GM19452 (cell line): ENCODE data around the gene APOBEC2.

Source experiments
- ATAC-seq: cut with Tn5 transposase; IDR thresholded peaks from one replicate; pipeline ENCODE4 v1.9.1; 2021; ENCODE audit not compliant: unreplicated experiment

APOBEC2 gene

DNA sequence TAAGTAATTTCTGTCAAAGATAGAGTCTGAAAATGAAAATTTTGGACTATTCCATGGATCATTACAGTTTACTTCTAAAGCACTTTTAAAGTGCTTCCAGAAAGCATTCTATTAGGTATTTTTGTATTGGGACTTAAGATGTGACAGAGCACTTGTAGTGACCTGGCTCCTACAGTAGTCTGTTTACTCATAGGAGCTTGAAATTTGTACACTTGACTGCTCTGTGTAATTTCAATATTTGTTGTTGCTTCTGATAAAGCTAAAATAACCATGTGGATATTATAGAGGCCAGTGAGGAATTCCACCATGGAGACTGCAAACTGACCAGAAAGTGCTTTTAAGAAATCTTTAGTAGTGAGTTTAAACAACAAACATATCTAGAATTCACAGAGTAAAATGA, 30.1 kb downstream of the APOBEC2 start:
- no peak for ATAC-seq

DNA sequence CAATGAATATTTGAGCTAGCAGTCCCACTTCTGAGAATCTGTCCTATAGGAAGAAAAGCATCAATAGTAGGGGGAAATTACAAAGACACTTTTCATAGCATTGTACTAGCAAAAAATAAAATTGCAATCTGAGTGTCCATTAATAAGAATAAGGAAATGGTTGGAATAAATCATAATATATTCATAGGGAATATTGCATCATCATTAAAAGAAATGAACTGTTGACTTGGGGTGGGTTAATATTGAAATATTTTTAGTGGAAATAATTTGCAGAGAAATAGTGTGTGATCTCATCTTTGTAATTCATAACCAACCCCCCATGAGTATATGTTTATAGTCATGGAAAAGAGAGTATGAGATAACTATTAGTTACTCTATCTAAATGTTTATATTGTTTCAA, 32.2 kb downstream of the APOBEC2 start:
- no peak for ATAC-seq

DNA sequence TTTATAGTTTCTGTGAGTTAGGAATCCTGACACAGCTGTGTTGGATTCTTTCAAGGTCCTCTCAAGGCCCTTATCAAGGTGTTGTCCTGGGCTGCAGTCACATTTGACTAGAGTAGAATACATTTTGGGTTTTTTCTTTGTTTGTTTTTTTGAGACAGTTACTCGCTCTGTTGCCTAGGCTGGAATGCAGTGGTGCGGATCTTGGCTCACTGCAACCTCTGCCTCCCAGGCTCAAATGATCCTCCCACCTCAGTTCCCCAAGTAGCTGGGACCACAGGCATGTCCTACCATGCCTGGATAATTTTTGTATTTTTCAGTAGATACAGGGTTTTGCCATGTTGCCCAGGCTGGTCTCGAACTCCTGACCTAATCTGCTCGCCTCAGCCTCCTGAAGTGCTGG, 35.4 kb downstream of the APOBEC2 start:
- no peak for ATAC-seq

DNA sequence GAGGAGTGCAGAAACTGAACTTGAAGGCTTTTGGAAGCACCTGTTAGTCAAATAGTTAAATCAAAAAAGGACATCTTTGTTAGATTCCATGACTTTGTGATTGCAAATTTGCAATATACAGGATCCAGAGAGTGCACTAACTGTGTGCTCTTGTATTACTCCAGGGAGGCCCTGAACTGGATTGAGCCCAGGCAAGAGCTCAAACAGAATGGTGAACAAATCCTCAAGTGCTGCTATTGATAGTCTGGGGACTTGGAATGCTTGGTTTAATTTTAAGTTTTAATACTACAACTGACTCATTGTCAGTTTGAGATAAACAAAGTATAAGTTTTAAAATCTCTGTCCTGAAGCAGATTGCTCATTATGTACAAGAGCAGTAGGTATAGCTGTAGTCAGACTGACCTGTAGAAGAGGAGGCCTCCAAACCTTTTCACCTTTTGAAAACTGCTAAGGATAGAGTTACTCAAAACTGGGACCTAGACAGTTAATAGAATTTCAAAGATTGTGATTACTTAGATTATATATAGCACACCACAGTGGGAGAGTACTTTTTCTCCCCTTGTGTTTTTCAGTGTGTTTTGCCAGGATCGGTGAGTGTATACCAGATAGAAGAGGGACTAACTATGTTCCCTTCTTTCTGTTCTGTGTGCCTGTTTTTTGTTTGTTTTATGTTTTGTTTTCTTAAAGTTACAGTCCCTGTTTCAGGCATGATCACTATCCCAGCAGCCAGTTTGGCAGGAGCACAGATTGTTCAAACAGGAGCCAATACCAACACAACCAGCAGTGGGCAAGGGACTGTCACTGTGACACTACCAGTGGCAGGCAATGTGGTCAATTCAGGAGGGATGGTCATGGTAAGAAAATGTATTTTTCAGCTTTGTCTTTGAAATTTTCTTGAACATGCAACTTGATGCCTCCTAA, 38.1 kb downstream of the APOBEC2 start:
- no peak for ATAC-seq

DNA sequence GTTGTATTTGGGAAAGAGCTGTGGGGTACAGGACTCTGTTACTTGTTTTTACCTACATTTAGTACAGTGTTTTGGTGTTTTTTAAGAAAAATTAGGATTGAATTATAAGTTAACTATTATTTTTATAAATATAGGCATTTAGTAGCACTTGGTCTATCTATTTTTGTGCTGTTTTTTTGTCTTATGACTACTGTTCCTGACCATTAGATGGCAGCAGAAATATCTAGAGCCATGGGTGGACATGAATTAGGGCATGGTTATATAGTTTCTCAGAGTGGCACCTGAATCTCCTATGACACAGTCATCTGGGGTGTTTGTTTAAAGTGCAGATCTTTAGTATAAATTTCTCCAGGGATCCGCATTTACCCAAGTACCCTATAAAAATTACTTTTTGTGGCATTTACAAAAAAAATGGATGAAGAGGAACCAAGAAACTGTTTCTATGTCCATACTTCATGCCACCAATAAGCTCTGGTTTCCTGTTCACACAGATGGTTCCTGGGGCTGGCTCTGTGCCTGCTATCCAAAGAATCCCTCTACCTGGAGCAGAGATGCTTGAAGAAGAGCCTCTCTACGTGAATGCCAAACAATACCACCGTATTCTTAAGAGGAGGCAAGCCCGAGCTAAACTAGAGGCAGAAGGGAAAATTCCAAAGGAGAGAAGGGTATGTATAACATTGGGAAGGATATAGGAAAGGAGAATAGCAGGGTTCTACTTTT, 39.6 kb downstream of the APOBEC2 start:
- no peak for ATAC-seq

DNA sequence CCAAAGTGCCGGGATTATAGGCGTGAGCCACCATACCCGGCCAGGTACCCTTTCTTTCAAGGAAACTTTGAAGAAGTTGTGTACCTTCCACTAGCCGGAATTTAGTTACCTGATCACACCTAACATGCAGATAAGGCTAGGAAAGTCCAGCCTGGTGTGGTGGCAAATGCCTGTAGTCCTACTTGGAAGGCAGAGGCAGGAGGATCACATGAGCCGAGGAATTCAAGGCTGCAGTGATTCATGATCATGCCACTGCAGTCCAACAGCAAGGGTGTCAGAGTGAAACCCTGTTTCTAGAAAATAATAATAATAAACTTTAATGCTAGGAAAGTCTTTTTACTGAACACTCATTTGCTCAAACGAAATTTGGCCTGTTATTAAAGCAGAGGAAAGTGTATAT, 40.7 kb downstream of the APOBEC2 start:
- ATAC-seq = no peak

DNA sequence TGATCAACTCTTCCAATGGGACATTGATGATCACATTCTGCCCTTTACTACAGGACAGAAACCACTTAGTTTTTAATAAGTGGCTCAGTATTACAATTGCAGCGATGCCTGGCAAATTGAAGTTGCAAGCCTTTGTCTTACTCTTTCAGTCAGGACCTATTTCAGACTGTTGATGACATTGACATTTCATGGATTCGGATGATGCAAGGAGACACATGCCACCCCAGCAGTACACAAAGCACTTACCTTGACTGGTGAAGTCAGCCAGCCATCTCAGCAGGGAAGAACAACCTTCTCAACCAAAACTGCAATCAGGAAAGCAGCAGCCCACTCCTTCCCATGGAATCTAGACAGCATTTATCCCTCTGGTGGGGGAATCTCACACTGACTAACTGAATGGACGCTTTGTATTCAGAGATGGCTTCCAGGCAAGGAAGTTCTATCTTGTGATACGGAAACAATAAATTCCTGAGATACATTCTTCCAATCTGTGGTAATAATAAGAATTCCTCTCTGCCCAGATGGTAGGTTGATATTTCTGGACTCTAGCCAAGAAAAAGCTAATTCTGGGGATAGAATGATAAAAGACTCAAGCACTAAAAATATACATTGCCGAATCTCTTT, 44.6 kb downstream of the APOBEC2 start:
- ATAC-seq = no peak

DNA sequence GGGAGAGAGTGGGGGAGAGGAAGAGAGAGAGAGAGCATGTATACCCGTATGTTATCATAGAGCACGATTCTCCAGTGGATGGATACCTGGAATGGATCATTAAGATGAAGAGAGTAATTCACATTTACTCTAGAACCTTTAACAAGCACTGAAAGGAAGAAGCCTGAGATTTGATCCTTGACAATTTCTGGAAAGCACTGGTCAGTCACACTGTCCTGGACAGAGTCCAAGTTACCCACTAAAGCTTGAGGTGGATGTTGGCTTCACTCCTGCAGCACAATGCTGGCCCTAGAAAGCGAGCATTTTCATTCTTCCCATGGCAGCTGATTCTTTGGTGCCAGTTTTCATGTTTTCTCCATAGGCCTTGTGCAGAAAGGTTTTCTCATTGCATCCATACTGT, 45.4 kb downstream of the APOBEC2 start:
- ATAC-seq = no peak

DNA sequence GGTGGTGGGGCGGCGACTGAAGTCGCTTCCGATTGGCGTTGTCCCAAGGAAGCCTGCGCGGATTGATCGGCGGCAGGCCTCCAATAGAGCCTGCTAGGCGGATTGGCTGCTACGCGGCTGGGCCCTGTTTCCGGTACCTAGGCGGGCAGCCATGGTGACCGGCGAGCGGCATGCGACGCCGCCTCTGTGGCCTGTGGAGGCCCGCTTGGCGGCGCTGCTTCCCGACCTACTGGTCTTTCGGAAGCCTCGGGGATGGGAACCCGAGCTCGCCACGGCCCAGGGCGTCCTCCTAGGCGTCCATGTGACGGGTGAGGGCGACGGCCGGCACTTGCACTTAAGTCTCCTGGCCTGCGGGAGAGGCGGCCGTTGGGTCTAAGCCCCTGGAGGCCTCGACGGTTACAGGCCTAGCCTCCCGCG, 47.9 kb downstream of the APOBEC2 start:
- no peak for ATAC-seq

DNA sequence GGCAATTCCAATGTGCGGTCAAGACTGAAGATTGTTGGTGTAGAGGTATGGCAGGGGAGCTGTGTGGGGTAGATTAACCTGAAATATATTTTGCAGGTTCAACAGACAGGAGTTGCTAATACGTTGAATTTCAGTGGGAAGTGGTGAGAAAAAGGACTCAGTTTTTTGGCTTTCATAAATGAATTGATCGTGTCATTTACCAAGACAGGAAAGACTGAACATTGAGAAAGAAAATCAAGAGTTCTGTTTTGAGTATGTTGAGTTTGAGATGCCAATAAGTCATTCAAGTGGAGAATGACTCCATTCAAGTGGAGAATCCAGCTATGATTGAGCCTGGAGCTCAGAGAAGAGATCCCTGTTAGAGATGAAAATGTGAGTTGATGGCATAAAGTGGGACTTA, 50.8 kb downstream of the APOBEC2 start:
- ATAC-seq = no peak

DNA sequence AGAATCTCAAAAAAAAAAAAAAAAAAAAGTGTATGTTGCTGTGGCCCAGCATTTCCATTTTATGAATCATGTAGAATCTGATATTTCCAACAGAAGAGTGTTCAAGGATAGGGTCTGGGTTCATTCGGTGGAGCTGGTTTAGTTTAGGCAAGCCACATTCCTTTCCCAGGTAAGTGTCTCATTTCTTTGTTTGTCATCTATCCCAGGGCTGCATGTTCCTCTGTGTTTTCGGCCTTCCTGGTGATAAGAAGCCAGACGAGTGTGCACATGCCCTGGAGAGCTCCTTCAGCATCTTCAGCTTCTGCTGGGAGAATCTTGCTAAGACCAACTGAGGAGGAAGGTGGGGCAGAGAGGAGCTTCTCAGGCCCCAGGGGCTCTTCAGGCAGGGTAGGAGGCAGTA, 58.0 kb downstream of the APOBEC2 start:
- no peak for ATAC-seq
